GM12801 (cell line): Measurements from ENCODE around the gene ZNF215.

ENCODE experiments used
- CTCF ChIP-seq: IDR thresholded peaks from one replicate; pipeline ENCODE4 v1.5.1; 2011; ENCODE audit warnings: control low read depth; ENCODE audit not compliant: insufficient read length; ENCODE audit errors: extremely low read depth

The ZNF215 gene

GRCh38 chr11:6943131-6943530 lies 16.9 kb downstream of the ZNF215 start:
- no peak for TF ChIP-seq CTCF

GRCh38 chr11:6962141-6962540 lies 35.9 kb downstream of the ZNF215 start:
- no peak for TF ChIP-seq CTCF

GRCh38 chr11:6962673-6963072 lies 36.4 kb downstream of the ZNF215 start:
- no peak for TF ChIP-seq CTCF

- TF ChIP-seq CTCF = no peak
Observed at GRCh38 chr11:6968816-6969215, 42.6 kb downstream of the ZNF215 start.

GRCh38 chr11:6979365-6979764 lies 53.1 kb downstream of the ZNF215 start:
- TF ChIP-seq CTCF = no peak

- no peak for TF ChIP-seq CTCF
Observed at GRCh38 chr11:6986487-6986886, 60.3 kb downstream of the ZNF215 start.

GRCh38 chr11:6988506-6988905 lies 62.3 kb downstream of the ZNF215 start:
- no peak for TF ChIP-seq CTCF

- TF ChIP-seq CTCF = no peak
Observed at GRCh38 chr11:6991227-6991626, 65.0 kb downstream of the ZNF215 start.
